Measurements from ENCODE around the gene FAT1.
"Not testable (repeated sequence)": the region's sequence is repeated elsewhere in the genome, so short reads cannot be mapped to it uniquely, and the experiment has no call there.

FAT1 gene

DNA sequence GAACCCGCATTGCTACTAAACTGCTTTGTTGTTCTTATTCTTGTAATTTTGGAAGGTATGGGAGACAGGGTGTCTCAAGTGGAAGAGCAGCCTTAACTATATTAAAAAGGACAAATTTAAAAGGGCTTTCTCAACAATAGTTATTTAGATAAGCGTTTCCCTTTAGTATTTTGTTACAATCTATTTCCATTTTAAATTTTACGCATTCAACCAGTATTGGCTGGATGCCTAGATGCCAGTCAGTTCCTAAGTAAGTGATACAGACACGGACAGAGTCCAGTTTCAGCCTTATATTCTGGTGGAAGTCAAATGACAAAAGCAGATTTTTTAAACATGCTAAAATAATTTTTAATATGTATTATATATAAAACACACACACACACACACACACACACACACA is 28.3 kb downstream of the FAT1 start:
- no peak for DNase-seq

- DNase-seq = no peak
These were observed 29.8 kb downstream of the FAT1 start for GRCh38 chr4:186693894-186694293.

- DNase-seq = no peak
These were observed 30.4 kb downstream of the FAT1 start for GRCh38 chr4:186693159-186693815.

- no peak for DNase-seq
These were observed 32.3 kb downstream of the FAT1 start for GRCh38 chr4:186691396-186691795.

- no peak for DNase-seq
These were observed 34.2 kb downstream of the FAT1 start for GRCh38 chr4:186689476-186689875.

GRCh38 chr4:186688150-186688943 is 35.3 kb downstream of the FAT1 start:
- no peak for DNase-seq

GRCh38 chr4:186687265-186687664 is 36.4 kb downstream of the FAT1 start:
- peak; percentile 23 for DNase-seq

GRCh38 chr4:186685767-186686183 is 37.9 kb downstream of the FAT1 start:
- no peak for DNase-seq

DNA sequence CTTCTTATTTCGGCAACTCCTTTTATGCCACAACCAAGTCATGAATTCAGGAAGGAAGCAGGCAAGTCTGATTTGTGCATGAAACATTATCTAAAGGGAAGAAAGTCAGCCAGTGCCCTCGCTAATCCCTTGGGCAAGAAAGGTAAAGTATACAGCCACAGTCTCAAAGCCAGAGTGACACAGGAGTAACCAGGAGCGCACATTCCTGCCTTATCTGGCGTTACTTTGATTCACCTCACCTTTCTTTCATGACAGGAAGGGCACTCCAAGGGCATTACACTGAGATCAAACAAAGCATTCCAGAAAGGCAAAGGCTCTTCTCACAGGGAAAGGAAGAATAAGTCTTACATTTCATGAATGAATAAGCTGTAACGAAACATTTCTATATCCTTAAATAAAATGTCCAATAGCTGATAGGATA is 38.8 kb downstream of the FAT1 start:
- DNase-seq = no peak

DNA sequence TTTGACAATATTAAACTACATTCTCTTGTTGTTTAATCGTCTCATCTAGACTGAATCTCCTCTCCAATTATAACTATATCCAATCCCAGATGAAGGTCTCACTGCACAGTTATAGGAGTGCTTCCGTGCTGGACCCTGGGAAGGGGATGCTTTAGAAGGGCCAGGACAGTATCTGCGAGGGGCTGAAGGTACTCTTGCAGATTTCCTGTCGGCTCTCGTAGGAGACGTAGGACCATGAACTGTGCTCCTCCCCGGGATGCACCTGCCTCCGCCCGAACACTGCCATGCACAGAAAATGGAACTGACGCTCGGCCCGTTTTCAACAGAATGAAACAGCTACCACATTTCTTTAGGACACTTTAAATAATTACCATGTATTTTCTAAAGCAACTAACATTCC is 39.4 kb downstream of the FAT1 start:
- DNase-seq = no peak

DNA sequence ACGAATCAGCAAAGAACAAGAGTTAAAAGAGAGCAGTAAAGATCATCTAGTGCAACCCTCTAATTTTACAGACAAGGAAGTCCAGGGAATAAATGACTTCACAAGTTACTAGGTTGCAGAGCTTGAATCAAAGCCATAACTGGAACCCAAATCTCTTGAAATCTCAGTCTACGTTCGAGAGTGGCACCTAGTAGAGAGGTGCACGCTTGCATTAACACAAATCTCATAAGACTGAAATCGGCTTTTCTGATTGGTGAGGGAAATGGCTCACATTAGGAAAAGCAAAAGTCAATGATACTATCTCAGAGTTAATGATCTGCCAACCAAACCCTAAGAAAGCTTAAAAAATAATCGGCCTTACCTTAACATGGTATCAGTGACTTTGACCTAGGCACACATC is 43.0 kb downstream of the FAT1 start:
- DNase-seq = no peak

- no peak for DNase-seq
These were observed 47.0 kb downstream of the FAT1 start for GRCh38 chr4:186676531-186677161.

DNA sequence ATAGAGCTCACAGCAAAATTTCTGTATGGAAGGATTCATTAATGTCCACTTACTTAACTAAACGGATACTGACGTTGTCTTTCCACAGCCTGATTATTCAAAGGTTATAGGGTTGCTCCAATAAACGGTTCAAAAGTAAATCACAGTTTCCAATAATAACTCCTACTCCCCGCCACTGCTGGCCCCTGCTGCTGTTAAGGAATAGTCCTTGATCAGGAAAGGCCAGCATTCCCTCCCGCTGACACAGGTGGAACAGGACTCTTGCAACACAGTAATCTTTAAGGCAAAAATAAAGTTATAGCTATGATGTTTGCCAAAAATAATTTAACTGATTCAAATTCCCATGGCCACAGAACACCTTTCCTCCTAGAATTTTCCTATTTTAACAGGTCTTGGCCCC is 53.9 kb downstream of the FAT1 start:
- DNase-seq = no peak

DNA sequence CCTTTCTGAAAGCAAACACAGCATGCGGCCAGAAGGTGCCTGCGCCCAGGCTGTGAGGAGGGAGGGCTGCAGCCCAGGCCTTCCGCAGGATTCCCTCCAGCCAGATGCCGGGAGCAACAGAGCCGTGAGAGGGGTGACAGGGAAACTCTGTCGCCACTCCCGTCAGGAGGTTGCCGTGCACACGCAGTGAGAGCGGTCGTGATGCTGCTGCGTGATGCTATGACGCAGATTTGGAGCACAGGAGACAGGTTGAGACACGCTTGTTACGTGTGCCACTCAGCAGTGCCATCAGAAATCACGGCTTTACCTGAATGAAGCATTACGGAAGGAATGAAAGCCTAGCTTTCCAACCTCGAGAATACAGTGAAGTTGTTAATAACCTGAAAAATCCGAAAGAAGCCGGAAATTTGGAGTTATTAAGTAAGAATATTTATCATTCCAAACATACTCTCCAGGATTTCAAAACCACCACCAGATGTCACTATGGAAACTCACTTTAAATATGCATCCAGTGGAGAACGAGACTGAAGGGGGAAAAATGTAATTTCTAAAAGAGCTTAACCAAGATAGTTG is 54.4 kb downstream of the FAT1 start:
- peak; percentile 30 for DNase-seq

DNA sequence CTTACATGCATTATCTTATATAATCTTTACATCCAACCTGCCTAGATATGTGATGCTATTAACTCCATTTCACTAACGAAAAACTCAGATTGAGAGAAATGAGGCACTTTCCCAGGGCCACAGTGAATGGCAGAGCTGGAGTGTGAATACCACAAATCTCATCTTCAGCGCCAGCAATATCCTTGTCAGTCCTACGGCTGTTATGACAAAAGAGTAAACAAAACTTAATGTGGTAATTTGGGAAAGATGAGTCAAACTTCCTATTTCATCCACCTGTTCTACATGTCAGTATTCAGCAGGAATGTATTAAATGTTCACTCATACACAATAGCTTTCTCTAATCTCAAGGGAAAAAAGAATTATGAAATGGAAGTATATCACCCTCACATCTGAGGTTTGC is 56.9 kb downstream of the FAT1 start:
- DNase-seq = no peak

GRCh38 chr4:186666252-186666651 is 57.4 kb downstream of the FAT1 start:
- DNase-seq = no peak

GRCh38 chr4:186660403-186660802 is 63.3 kb downstream of the FAT1 start:
- DNase-seq = no peak

DNA sequence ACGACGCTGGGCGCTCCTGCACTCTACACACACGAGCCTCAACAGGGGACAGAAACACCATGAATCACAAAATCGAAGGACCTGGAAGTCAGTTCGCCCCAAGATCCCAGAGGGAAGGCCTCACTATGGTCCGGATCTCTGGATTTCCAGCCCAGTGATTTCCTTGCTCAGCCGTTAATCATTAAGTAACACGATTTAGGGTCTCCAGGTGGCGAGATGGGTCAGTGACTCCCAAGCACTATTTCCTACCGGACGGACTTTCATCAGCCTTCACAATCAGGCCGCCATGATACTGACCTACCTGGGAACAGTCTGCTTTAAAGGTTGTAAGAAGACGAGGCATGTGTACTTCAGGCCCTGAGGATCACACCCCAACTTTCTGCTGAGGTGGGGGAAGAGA is 63.7 kb downstream of the FAT1 start:
- no peak for DNase-seq

- DNase-seq = not testable (repeated sequence)
These were observed 64.2 kb downstream of the FAT1 start for GRCh38 chr4:186659456-186659855.

GRCh38 chr4:186658657-186659056 is 65.0 kb downstream of the FAT1 start:
- no peak for DNase-seq

- no peak for DNase-seq
These were observed 65.9 kb downstream of the FAT1 start for GRCh38 chr4:186657764-186658163.

DNA sequence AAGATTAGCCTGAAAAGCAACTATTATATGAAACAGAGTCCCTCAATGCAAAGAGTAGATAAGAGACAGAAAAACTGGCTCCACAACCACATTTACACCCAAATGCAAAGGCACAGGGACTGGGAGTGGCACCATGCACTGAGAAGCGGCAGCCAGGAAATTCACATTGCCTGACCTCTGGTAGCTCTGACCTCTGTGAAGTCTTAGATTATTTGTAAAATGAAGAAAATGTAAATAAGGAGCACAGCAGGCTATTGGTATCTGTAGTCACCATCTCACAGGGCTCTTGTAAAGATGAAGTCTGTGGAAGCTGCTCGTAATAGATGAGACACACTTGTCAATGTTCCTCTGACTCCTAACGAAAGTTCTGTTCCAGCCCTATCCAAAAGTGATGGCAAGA is 69.7 kb downstream of the FAT1 start:
- no peak for DNase-seq

DNA sequence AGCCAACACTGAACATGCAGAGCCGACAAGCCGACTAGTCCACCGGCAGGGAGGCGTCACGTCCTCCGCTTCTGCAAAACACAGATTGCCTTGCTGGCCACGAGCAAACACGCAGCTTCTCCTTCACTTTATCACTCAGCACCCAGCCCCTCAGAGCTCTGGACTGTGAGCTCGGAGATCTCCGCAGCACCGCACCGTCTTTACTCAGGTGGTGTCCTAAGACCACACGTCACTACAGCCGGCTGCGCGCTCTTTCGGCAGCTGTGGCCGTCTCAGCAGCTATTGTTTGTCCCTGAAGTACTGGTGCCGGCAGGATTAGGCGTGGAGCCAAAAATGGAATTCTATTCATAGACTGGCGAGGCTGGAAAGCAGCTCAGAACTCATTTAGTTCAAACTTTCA is 72.0 kb downstream of the FAT1 start:
- DNase-seq = no peak

DNA sequence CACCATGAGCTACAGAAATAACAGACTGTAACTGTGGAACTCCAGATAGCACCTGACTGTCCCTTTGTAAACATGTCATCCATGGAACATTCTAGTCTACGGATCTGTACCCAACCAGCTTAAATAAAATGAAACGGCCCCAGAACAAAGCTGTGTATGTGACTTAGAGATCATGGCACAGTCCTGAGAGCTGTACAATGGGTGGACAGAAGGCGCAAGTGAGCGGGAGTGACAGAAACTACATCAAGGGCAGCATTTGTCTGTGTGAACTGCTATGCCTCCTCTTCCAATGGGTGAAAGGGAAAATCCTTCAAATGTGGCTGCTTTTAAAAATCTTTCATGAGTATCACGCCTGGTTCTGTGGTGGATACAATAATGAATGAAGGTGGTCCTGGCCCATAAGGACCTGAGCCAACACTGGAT is 72.5 kb downstream of the FAT1 start:
- no peak for DNase-seq

Data from MV-4-11 (cell line).